Suppressor macrophage treated with lipopolysaccharide for 4 hours (primary cell): ENCODE results near the gene LIM2.

Source experiments
- DNase-seq: peaks from one replicate; pipeline ENCODE4 v3.0.0-alpha.2; 2020

LIM2 gene

GRCh38 chr19:51338563-51339312 is 49.0 kb downstream of the LIM2 start:
- DNase-seq, result peak; percentile 82

DNA sequence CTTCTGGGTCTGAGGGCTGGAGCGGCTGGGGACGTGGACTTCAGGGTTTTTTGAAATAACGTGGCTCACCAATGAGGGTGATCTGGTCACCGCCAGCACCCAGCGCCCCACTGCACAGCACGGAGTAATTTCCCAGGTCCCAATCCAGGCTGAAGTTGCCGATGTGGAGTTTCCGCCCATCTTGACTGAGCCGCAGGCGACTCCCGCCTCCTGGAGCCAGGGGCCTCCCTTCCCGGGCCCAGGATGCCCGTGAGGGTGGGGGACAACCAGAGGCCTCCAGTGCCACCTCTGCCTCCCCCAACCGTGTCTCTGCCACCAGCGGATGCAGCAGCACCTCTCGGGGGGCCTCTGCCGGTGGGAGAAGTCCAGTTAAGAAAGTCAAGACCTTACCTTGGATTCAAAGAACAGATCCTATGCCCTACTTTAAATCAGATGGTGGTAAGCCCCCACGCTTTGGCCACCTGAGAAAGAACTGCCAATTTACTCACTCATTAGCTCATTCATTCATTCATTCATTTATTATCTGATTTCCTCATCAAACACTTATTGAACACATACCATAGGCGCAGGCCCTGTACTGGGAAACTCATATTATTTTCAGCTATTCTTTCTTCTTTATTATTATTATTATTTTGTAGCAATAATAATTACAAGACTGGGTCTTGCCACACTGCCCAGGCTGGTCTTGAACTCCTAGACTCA is 49.8 kb downstream of the LIM2 start:
- no peak for DNase-seq

GRCh38 chr19:51337141-51337860 is 50.5 kb downstream of the LIM2 start:
- no peak for DNase-seq

DNA sequence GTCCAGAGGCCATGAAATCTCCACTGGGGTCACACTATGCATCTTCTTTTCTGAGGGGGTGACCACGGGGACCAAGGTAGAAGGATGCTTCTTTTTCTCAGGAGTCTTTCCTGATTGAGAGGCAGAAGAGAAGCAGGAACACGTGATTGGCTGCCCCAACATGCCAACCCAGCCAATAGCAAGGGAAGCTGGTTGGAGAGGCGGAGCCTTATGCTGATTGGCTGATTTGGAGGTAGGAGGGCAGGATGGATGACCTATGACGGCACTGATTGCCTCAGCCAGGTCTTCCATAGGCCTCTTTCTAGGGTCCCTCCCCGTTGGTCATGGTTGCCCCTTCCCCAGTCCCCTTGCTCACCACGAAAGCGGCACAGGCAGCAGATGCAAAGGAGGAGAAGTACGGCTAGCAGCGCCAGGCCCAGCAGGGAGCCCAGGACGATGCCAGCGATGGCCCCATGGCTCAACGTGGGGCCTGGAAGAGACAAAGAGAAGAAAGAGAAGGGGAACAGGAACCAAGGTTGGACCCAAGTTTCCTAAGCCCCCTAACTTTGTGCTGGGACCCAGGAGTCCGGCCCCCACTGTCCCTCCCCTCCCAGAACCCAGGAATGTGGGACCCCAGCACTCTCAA is 53.8 kb downstream of the LIM2 start:
- DNase-seq, result no peak

DNA sequence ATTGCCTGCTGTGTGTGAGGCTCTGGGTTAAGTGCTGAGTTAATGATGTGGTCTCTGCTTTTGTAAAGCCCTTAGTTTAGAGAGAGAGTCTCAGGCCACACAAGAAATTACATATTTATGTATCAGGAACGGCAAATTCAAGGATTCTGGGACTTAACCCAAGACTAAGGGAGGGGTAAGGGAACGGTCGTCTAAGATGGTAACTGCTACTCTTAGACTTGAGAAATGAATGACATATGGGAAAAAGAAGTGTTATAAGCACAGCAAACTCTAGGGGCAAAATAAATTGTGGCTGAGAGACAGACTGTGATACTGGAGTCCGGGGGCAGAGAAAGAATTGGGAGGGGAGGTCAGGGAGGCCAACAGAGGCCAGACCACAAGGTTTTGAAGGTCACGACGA is 56.1 kb downstream of the LIM2 start:
- DNase-seq, result no peak

GRCh38 chr19:51331193-51331592 is 56.6 kb downstream of the LIM2 start:
- no peak for DNase-seq

- DNase-seq, result no peak
Observed at GRCh38 chr19:51330366-51330765, 57.4 kb downstream of the LIM2 start.
